Measurements from ENCODE around the gene ACAP3. TPM values are rescaled to one million over a fixed set of nuclear protein-coding genes. Genes with fewer than 3 reads are reported as not detected.
"Not testable (repeated sequence)": the region's sequence is repeated elsewhere in the genome, so short reads cannot be mapped to it uniquely, and the experiment has no call there.

ACAP3 gene
- total and polyA plus RNA-seq, 3 experiments from 2014 or later: 6.9 to 38.8 (median 36.4) TPM

DNA sequence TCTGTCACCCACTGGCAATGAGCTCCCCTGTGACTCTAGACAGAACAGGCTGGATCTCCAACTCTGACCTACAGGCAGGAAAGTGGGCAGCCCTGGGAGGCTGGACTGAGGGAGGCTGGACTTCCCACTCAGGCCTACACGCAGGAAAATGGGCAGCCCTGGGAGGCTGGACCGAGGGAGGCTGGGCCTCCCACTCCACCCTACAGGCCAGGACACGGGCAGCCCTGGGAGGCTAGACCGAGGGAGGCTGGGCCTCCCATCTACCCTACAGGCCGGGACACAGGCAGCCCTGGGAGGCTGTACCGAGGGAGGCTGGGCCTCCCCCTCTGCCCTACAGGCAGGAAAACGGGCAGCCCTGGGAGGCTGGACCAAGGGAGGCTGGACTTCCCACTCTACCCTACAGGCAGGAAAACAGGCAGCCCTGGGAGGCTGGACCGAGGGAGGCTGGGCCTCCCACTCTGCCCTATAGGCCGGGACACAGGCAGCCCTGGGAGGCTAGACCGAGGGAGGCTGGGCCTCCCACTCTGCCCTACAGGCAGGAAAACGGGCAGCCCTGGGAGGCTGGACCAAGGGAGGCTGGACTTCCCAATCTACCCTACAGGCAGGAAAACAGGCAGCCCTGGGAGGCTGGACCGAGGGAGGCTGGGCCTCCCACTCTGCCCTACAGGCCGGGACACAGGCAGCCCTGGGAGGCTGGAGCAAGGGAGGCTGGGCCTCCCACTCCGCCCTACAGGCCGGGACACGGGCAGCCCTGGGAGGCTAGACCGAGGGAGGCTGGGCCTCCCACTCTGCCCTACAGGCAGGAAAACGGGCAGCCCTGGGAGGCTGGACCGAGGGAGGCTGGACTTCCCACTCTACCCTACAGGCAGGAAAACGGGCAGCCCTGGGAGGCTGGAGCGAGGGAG is 59.5 kb downstream of the ACAP3 start:
- H3K36me3 ChIP-seq (ENCODE audit: insufficient read depth, low read length); H3K27me3 ChIP-seq (ENCODE audit: insufficient read depth, low read length, poor library complexity, severe bottlenecking); H3K4me3 ChIP-seq (ENCODE audit: low read length); H3K9me3 ChIP-seq (ENCODE audit: low read length); H3K27me3 Mint-ChIP-seq; CTCF ChIA-PET; H3K27ac ChIP-seq (ENCODE audit: low read depth, low read length); DNase-seq; POLR2A ChIA-PET; H3K4me3 Mint-ChIP-seq; H3K9me3 Mint-ChIP-seq; H3K36me3 Mint-ChIP-seq: not testable (repeated sequence)
- Mint-ChIP-seq H3K4me1 (peaks cover 3 to 14% (median 13%) of the 10 kb centered on the region in 3 donors), H3K27ac (peak overlapping the region in 1 of 8 donors; percentile 72)
- H3K4me1 ChIP-seq (ENCODE audit: insufficient read depth, low read length): peaks cover 13% of the 10 kb centered on the region

GRCh38 chr1:1247341-1247913 is 60.3 kb downstream of the ACAP3 start:
- Mint-ChIP-seq H3K4me1 (peaks cover 3 to 14% (median 13%) of the 10 kb centered on the region in 3 donors), H3K27ac (no peak overlapping the region), H3K27me3 (peaks cover 0 to 1% of the 10 kb centered on the region in 2 donors), H3K36me3 (no peaks in the 10 kb centered on the region), H3K4me3 (no peak overlapping the region), H3K9me3 (no peaks in the 10 kb centered on the region)
- peaks cover 3% of the 10 kb centered on the region for H3K27me3 ChIP-seq (ENCODE audit: insufficient read depth, low read length, poor library complexity, severe bottlenecking)
- H3K4me3 ChIP-seq (ENCODE audit: low read length): no peak overlapping the region
- no peaks in the 10 kb centered on the region for H3K36me3 ChIP-seq (ENCODE audit: insufficient read depth, low read length)
- DNase-seq: no peak
- H3K4me1 ChIP-seq (ENCODE audit: insufficient read depth, low read length): peaks cover 13% of the 10 kb centered on the region
- H3K27ac ChIP-seq (ENCODE audit: low read depth, low read length): no peak overlapping the region
- H3K9me3 ChIP-seq (ENCODE audit: low read length): no peaks in the 10 kb centered on the region
- ChIA-PET POLR2A (interaction anchor here (0.6 kb wide), 1 partner anchor 105 kb away, joined by 4 read pairs; no protein-coding TSS in a partner anchor), CTCF (no interaction called here)

DNA sequence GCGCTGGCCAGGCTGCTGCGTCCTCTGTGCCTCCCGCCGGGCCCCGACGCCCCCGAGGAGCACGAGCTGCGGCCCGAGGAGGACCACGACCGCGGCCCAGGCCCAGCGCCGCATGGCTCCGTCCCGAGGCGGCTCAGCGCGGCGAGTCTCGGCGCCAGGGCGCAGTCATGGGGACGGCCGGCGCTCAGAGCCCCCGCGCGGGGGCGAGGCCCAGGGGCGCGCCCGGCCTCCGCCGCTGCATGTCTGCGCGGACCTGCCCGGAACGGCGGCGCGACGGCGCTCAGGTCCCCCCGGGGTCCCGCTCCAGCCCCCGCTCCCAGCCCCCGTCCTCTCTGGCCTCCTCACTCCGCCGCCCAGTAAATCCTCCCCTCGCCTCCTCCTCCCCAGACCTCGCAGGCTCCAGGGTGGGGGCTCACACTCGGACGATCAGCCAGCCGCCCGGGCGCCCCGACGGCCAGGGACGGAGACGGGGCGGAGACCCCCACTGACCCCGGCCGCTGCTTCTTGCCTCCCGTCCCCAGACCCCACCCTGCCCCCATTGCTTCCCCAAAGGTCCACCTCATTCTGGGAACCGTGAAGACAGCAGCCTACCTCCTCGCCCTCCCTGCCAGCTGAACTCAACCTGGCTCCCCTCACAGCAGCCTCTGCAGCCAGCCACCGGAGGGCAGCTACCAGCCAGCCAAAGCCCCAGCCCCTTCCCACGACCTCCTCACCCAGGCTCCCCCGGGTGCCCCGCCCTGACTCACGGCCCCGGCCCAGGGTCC is 61.0 kb downstream of the ACAP3 start, which contains the start of gene C1QTNF12:
C1QTNF12 (minus strand) TSS at position 146 of the 764 bp plus-strand sequence; CDS start at position 114, 32 bp downstream.
- no peak within 1 kb of the TSS for H3K4me3 ChIP-seq (ENCODE audit: low read length)
- no peaks in the 10 kb centered on the region for H3K36me3 ChIP-seq (ENCODE audit: insufficient read depth, low read length)
- POLR2A ChIA-PET: interaction anchor here (0.6 kb wide), 1 partner anchor 106 kb away, joined by 4 read pairs; no protein-coding TSS in a partner anchor
- Mint-ChIP-seq H3K36me3 (no peaks in the 10 kb centered on the region), H3K4me3 (no peak within 1 kb of the TSS), H3K27me3 (peaks cover 0 to 1% of the 10 kb centered on the region in 2 donors), H3K4me1 (peaks cover 3 to 14% (median 13%) of the 10 kb centered on the region in 3 donors), H3K27ac (no peak within 1 kb of the TSS), H3K9me3 (no peaks in the 10 kb centered on the region)
- H3K27ac ChIP-seq (ENCODE audit: low read depth, low read length): no peak within 1 kb of the TSS
- H3K4me1 ChIP-seq (ENCODE audit: insufficient read depth, low read length): peaks cover 13% of the 10 kb centered on the region
- H3K27me3 ChIP-seq (ENCODE audit: insufficient read depth, low read length, poor library complexity, severe bottlenecking): peaks cover 3% of the 10 kb centered on the region
- H3K9me3 ChIP-seq (ENCODE audit: low read length): no peaks in the 10 kb centered on the region
- CTCF ChIA-PET: no interaction called here
- DNase-seq: no peak

GRCh38 chr1:1245817-1246576 is 61.7 kb downstream of the ACAP3 start:
- Histone ChIP-seq H3K4me1 (ENCODE audit: insufficient read depth, low read length) (peaks cover 8% of the 10 kb centered on the region), H3K4me3 (ENCODE audit: low read length) (no peak overlapping the region), H3K36me3 (ENCODE audit: insufficient read depth, low read length) (no peaks in the 10 kb centered on the region), H3K27me3 (ENCODE audit: insufficient read depth, low read length, poor library complexity, severe bottlenecking) (peaks cover 3% of the 10 kb centered on the region), H3K27ac (ENCODE audit: low read depth, low read length) (no peak overlapping the region), H3K9me3 (ENCODE audit: low read length) (no peaks in the 10 kb centered on the region)
- no peak overlapping the region for H3K27ac Mint-ChIP-seq
- H3K27me3 Mint-ChIP-seq: peaks cover 0 to 1% of the 10 kb centered on the region in 2 donors
- peaks cover 1 to 11% (median 10%) of the 10 kb centered on the region in 3 donors for H3K4me1 Mint-ChIP-seq
- H3K36me3 Mint-ChIP-seq: no peaks in the 10 kb centered on the region
- POLR2A ChIA-PET: no interaction called here
- H3K4me3 Mint-ChIP-seq: no peak overlapping the region
- H3K9me3 Mint-ChIP-seq: no peaks in the 10 kb centered on the region
- DNase-seq: no peak
- CTCF ChIA-PET: no interaction called here

- DNase-seq: no peak
- H3K27me3 ChIP-seq (ENCODE audit: insufficient read depth, low read length, poor library complexity, severe bottlenecking): peaks cover 3% of the 10 kb centered on the region
- peaks cover under 1% of the 10 kb centered on the region for H3K4me1 ChIP-seq (ENCODE audit: insufficient read depth, low read length)
- H3K27ac ChIP-seq (ENCODE audit: low read depth, low read length): no peak overlapping the region
- no peaks in the 10 kb centered on the region for H3K36me3 ChIP-seq (ENCODE audit: insufficient read depth, low read length)
- H3K4me3 ChIP-seq (ENCODE audit: low read length): no peak overlapping the region
- ChIA-PET POLR2A (no interaction called here), CTCF (no interaction called here)
- Mint-ChIP-seq H3K27ac (no peak overlapping the region), H3K9me3 (no peaks in the 10 kb centered on the region), H3K4me3 (peak overlapping the region in 1 of 7 donors; percentile 54), H3K36me3 (no peaks in the 10 kb centered on the region), H3K4me1 (peaks cover 0 to 5% (median 3%) of the 10 kb centered on the region in 3 donors), H3K27me3 (peaks cover 0 to 1% of the 10 kb centered on the region in 2 donors)
- no peaks in the 10 kb centered on the region for H3K9me3 ChIP-seq (ENCODE audit: low read length)
Observed at GRCh38 chr1:1245178-1245816, 62.4 kb downstream of the ACAP3 start.

GRCh38 chr1:1244192-1244811 is 63.4 kb downstream of the ACAP3 start:
- Histone ChIP-seq H3K9me3 (ENCODE audit: low read length) (no peaks in the 10 kb centered on the region), H3K36me3 (ENCODE audit: insufficient read depth, low read length) (no peaks in the 10 kb centered on the region), H3K27me3 (ENCODE audit: insufficient read depth, low read length, poor library complexity, severe bottlenecking) (peaks cover 3% of the 10 kb centered on the region), H3K4me1 (ENCODE audit: insufficient read depth, low read length) (no peaks in the 10 kb centered on the region), H3K4me3 (ENCODE audit: low read length) (no peak overlapping the region), H3K27ac (ENCODE audit: low read depth, low read length) (no peak overlapping the region)
- CTCF ChIA-PET: no interaction called here
- no peak overlapping the region for H3K4me3 Mint-ChIP-seq
- no peaks in the 10 kb centered on the region for H3K9me3 Mint-ChIP-seq
- POLR2A ChIA-PET: no interaction called here
- H3K27me3 Mint-ChIP-seq: peaks cover 0 to 1% of the 10 kb centered on the region in 2 donors
- no peaks in the 10 kb centered on the region for H3K4me1 Mint-ChIP-seq
- DNase-seq: no peak
- H3K27ac Mint-ChIP-seq: no peak overlapping the region
- no peaks in the 10 kb centered on the region for H3K36me3 Mint-ChIP-seq

DNA sequence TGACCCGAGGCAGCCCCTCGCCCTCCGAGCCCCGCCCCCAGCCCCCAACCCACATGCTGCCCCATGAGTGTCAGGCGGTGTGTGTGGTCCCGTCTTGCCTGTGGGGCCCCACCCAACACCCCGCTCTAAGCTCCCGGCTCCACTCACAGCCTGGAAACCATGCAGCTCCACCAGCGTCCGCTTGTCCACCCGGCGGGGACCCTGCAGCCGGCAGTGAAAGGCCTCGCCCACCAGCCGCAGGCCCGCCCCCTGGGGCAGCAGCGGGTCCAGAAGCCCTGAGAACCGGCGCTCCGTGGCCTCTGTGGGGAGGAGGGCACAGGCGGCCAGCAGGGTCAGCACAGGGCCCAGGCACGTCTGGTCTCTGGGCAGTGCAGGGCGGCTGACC is 63.9 kb downstream of the ACAP3 start:
- no peaks in the 10 kb centered on the region for H3K4me1 ChIP-seq (ENCODE audit: insufficient read depth, low read length)
- no peak overlapping the region for H3K27ac ChIP-seq (ENCODE audit: low read depth, low read length)
- no peaks in the 10 kb centered on the region for H3K36me3 Mint-ChIP-seq
- no peak for DNase-seq
- no peaks in the 10 kb centered on the region for H3K9me3 ChIP-seq (ENCODE audit: low read length)
- POLR2A ChIA-PET: no interaction called here
- peaks cover 0 to 2% of the 10 kb centered on the region in 2 donors for H3K27me3 Mint-ChIP-seq
- peaks cover 3% of the 10 kb centered on the region for H3K27me3 ChIP-seq (ENCODE audit: insufficient read depth, low read length, poor library complexity, severe bottlenecking)
- H3K4me3 Mint-ChIP-seq: no peak overlapping the region
- H3K9me3 Mint-ChIP-seq: no peaks in the 10 kb centered on the region
- H3K36me3 ChIP-seq (ENCODE audit: insufficient read depth, low read length): no peaks in the 10 kb centered on the region
- CTCF ChIA-PET: no interaction called here
- H3K27ac Mint-ChIP-seq: no peak overlapping the region
- no peak overlapping the region for H3K4me3 ChIP-seq (ENCODE audit: low read length)
- H3K4me1 Mint-ChIP-seq: no peaks in the 10 kb centered on the region

All from CD8-positive, alpha-beta memory T cell (primary cell).